Measurements from ENCODE around the gene EIF1AX.

DNA sequence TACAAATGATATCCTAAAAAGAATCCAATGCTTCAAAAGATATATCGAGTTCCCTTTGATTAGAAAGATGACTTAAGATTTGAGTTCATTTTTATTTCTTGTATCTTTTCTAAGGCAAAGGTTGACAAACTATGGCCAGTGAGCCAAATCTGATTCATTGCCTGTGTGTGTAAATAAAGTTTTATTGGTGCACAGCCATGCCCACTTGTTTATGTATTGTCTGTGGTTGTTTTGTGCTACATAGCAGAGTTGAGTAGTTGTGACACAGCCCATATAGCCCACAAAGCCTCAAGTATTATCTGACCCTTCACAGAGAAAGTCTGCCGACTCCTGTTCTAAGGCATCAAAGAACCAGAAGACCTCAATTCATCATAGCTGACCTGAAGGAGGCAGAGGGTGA is 32.2 kb upstream of the EIF1AX start:
- no peak for TF ChIP-seq CTCF (conservative IDR thresholded peaks at IDR 0.05; ENCODE audit: low read depth, low read length)
- TF ChIP-seq EZH2 (IDR thresholded peaks at IDR 0.05; ENCODE audit: low read length, unreplicated experiment): no peak
- no peak for TF ChIP-seq EZH2phosphoT487 (IDR thresholded peaks at IDR 0.05; ENCODE audit: borderline replicate concordance, low read length)

All from PC-3 (cell line).